HCT116 (cell line): ENCODE results near the gene LIMS2. TPM values are rescaled to one million over a fixed set of nuclear protein-coding genes. Genes with fewer than 3 reads are reported as not detected.

Experiments used
- ATAC-seq: fragments of 200-7000 bp; cut with Tn5 transposase; 2 replicates; pipeline ENCODE4 v1.9.1; 2020; ENCODE audit warnings: mild to moderate bottlenecking, moderate library complexity
- BruUV-seq: library from RNA; stranded (reverse); fragments of 400-500 nt; replicated peaks from 2 replicates; lab custom pipeline; 2021; lab: Mats Ljungman, UMichigan
- CTCF ChIA-PET: fragments of 300-600 bp; sonication (Branson Sonifier 250); formaldehyde crosslinking; loops from one replicate; lab custom pipeline; 2021; ENCODE audit warnings: antibody characterized with exemption; lab: Charles Lee
- POLR2A ChIA-PET: fragments of 300-600, 350-600 bp; sonication (Branson Sonifier 250); formaldehyde crosslinking; loops from one replicate; lab custom pipeline; 2021; ENCODE audit warnings: antibody characterized with exemption; lab: Charles Lee
- RAD21 ChIA-PET, 2 experiments: fragments of 300-600 bp; sonication (Branson Sonifier 250); formaldehyde crosslinking; loops; one replicate each; lab custom pipeline; 2023; ENCODE audit warnings: low total read pairs in 2 of 2; ENCODE audit not compliant: uncharacterized antibody in 2 of 2, unreplicated experiment in 2 of 2, low non-redundant PET in 1 of 2; lab: Charles Lee
- DNase-seq: peaks from one replicate; pipeline ENCODE4 v3.0.0-alpha.2; 2010; ENCODE audit warnings: low read depth, low spot score
- H2AFZ ChIP-seq: fragments of 200-600 bp; shearing (Covaris generic), sonication (generic); 2 replicates; pipeline ENCODE4 v1.6.1; 2017; ENCODE audit warnings: low read depth, mixed run types, mixed read lengths, antibody characterized with exemption, low read length; ENCODE audit not compliant: poor library complexity, severe bottlenecking
- H3K27ac ChIP-seq: 2 replicates; pipeline ENCODE4 v1.5.1; 2012; ENCODE audit warnings: low read depth, low read length
- H3K27me3 ChIP-seq: fragments of 200-600 bp; sonication (generic); 2 replicates; pipeline ENCODE4 v1.6.1; 2016; ENCODE audit warnings: mixed run types, low read length, mixed read lengths; ENCODE audit not compliant: insufficient read depth
- H3K36me3 ChIP-seq, 2 experiments: fragments of 200-500 bp in 1 of 2; fragments of 200-600 bp in 1 of 2; sonication (Bioruptor generic) in 1 of 2; sonication (generic) in 1 of 2; 2 replicates each; pipeline versions ENCODE4 v1.5.1 to v1.6.1; 2014 to 2016; ENCODE audit warnings: low read length in 2 of 2, inconsistent platforms in 1 of 2, mixed read lengths in 1 of 2, mixed run types in 1 of 2; ENCODE audit not compliant: insufficient read depth in 2 of 2, control insufficient read depth in 1 of 2
- H3K4me1 ChIP-seq, 2 experiments: fragments of 200-600 bp in 1 of 2; sonication (generic) in 1 of 2; 2 replicates each; pipeline versions ENCODE4 v1.5.1 to v1.6.1; 2012 to 2017; ENCODE audit warnings: low read length in 2 of 2, inconsistent platforms in 1 of 2, mild to moderate bottlenecking in 1 of 2, mixed read lengths in 1 of 2, mixed run types in 1 of 2, moderate library complexity in 1 of 2; ENCODE audit not compliant: insufficient read depth in 2 of 2, control insufficient read depth in 1 of 2
- H3K4me2 ChIP-seq: fragments of 200-600 bp; sonication (generic); 2 replicates; pipeline ENCODE4 v1.6.1; 2017; ENCODE audit warnings: mixed run types, low read length, mixed read lengths
- H3K4me3 ChIP-seq, 2 experiments: fragments of 200-600 bp in 1 of 2; sonication (generic) in 1 of 2; replicated peaks in 1 of 2; 2 replicates each; pipeline ENCODE4 v1.5.1; 2011 to 2016; ENCODE audit warnings: low read length in 2 of 2, control low read depth in 1 of 2, low read depth in 1 of 2, mild to moderate bottlenecking in 1 of 2, mixed read lengths in 1 of 2, mixed run types in 1 of 2
- H3K79me2 ChIP-seq: fragments of 200-600 bp; sonication (generic); 2 replicates; pipeline ENCODE4 v1.6.1; 2017; ENCODE audit warnings: mild to moderate bottlenecking, mixed run types, low read length, moderate library complexity, mixed read lengths; ENCODE audit not compliant: insufficient read depth
- H3K9ac ChIP-seq: fragments of 200-600 bp; sonication (generic); 2 replicates; pipeline ENCODE4 v1.6.1; 2016; ENCODE audit warnings: low read length, mixed read lengths
- H3K9me2 ChIP-seq: fragments of 200-600 bp; sonication (generic), shearing (Covaris generic); 2 replicates; pipeline ENCODE4 v1.6.1; 2017; ENCODE audit warnings: mixed run types, mild to moderate bottlenecking, moderate library complexity; ENCODE audit not compliant: insufficient read depth
- H3K9me3 ChIP-seq, 2 experiments: fragments of 200-500 bp in 1 of 2; fragments of 200-600 bp in 1 of 2; sonication (Bioruptor generic) in 1 of 2; sonication (generic) in 1 of 2; 2 replicates each; pipeline ENCODE4 v1.6.1; 2014 to 2017; ENCODE audit warnings: low read length in 2 of 2, mixed read lengths in 2 of 2, inconsistent platforms in 1 of 2, low read depth in 1 of 2, mild to moderate bottlenecking in 1 of 2, mixed run types in 1 of 2, moderate library complexity in 1 of 2; ENCODE audit not compliant: control insufficient read depth in 1 of 2, insufficient read depth in 1 of 2
- H4K20me1 ChIP-seq: fragments of 200-600 bp; sonication (generic), shearing (Covaris generic); 2 replicates; pipeline ENCODE4 v1.6.1; 2017; ENCODE audit warnings: mixed run types, mild to moderate bottlenecking, moderate library complexity; ENCODE audit not compliant: insufficient read depth
- ATF3 ChIP-seq: IDR thresholded peaks from 2 replicates; pipeline ENCODE4 v1.6.1; 2012
- CBX3 ChIP-seq: IDR thresholded peaks from 2 replicates; pipeline ENCODE4 v1.6.1; 2012; ENCODE audit warnings: low read depth
- ELF1 ChIP-seq: IDR thresholded peaks from 2 replicates; pipeline ENCODE4 v1.6.1; 2012; ENCODE audit warnings: low read depth, borderline replicate concordance
- JUND ChIP-seq: IDR thresholded peaks from 2 replicates; pipeline ENCODE4 v1.6.1; 2012
- POLR2A ChIP-seq: IDR thresholded peaks from 2 replicates; pipeline ENCODE4 v1.7.0; 2011; ENCODE audit warnings: borderline replicate concordance; ENCODE audit not compliant: insufficient read depth, insufficient read length; ENCODE audit errors: extremely low read depth
- SP1 ChIP-seq: IDR thresholded peaks from 2 replicates; pipeline ENCODE4 v1.6.1; 2012; ENCODE audit warnings: low read depth
- SRF ChIP-seq: IDR thresholded peaks from 2 replicates; pipeline ENCODE4 v1.6.1; 2012; ENCODE audit warnings: low read depth
- TCF7L2 ChIP-seq: IDR thresholded peaks from 2 replicates; pipeline ENCODE4 v1.7.0; 2011; ENCODE audit warnings: borderline replicate concordance, inconsistent platforms; ENCODE audit not compliant: insufficient read depth, insufficient read length; ENCODE audit errors: extremely low read depth
- ZNF274 ChIP-seq: fragments of 200-500 bp; sonication (Bioruptor generic); IDR thresholded peaks from 2 replicates; pipeline ENCODE4 v1.6.1; 2014; ENCODE audit warnings: mild to moderate bottlenecking, low read depth, low read length, inconsistent platforms
- intact Hi-C: fragments of 100-400 bp; cut with micrococcal nuclease; formaldehyde crosslinking; loops from 2 replicates; pipeline ENCODE4 v1.10.0; 2022
- total RNA-seq: library from RNA; stranded (reverse); gene quantifications from one replicate; pipeline ENCODE4 v1.2.1, GENCODE V29; 2021; ENCODE audit not compliant: unreplicated experiment

Gene LIMS2
- total RNA-seq, 1 experiment from 2014 or later, result 3.7 TPM

- ATAC-seq, result no peak
- Histone ChIP-seq H3K4me2 (peak overlapping the region; percentile 53), H3K4me1 (peaks cover 9 to 31% of the 10 kb centered on the region in 2 experiments), H3K9me2 (no peaks in the 10 kb centered on the region), H3K4me3 (no peak overlapping the region), H3K36me3 (no peaks in the 10 kb centered on the region), H3K27me3 (no peaks in the 10 kb centered on the region), H3K27ac (no peak overlapping the region), H4K20me1 (no peaks in the 10 kb centered on the region), H2AFZ (peak overlapping the region; percentile 71), H3K9ac (peak overlapping the region; percentile 26; the same call in 1 of the 2 replicates), H3K79me2 (no peaks in the 10 kb centered on the region), H3K9me3 (no peaks in the 10 kb centered on the region)
- no peak for TF ChIP-seq CBX3
- no peak for TF ChIP-seq ZNF274
- no peak for TF ChIP-seq TCF7L2
- no peak for TF ChIP-seq POLR2A
- TF ChIP-seq JUND, result no peak
- no peak for TF ChIP-seq ELF1
- TF ChIP-seq SRF, result no peak
- TF ChIP-seq ATF3, result no peak
- no peak for TF ChIP-seq SP1
- DNase-seq, result no peak
- RAD21 ChIA-PET, result no interaction called here
- BruUV-seq, result no TSS peak
- POLR2A ChIA-PET, result interaction anchor here (1.6 kb wide), 1 partner anchor 56 kb away, joined by 3 read pairs; no protein-coding TSS in a partner anchor
- CTCF ChIA-PET, result interaction anchor here (5.8 kb wide), 1 partner anchor 56 kb away, joined by 97 read pairs; no protein-coding TSS in a partner anchor
- intact Hi-C loops, result loop anchor here (10.0 kb wide), 1 partner anchor 322 kb away; no protein-coding TSS in a partner anchor
Observed at GRCh38 chr2:127646487-127647241, 28.7 kb downstream of the LIMS2 start.
